SK-N-MC (cell line): ENCODE results near the gene CCKAR.

ENCODE experiments used
- DNase-seq: peaks from one replicate; pipeline ENCODE4 v3.0.0-alpha.2; 2011; ENCODE audit warnings: low read depth, low spot score
- H3K27ac ChIP-seq: fragments of 200-600 bp; sonication (generic); 2 replicates; pipeline ENCODE4 v1.5.1; 2016; ENCODE audit warnings: mixed run types
- H3K36me3 ChIP-seq: fragments of 200-600 bp; sonication (generic); 2 replicates; pipeline ENCODE4 v1.6.1; 2017; ENCODE audit warnings: antibody characterized with exemption, low read length, mixed read lengths; ENCODE audit not compliant: insufficient read depth
- H3K4me3 ChIP-seq: fragments of 200-600 bp; sonication (generic); 2 replicates; pipeline ENCODE4 v1.5.1; 2016
- H3K9ac ChIP-seq: fragments of 200-600 bp; sonication (generic); 2 replicates; pipeline ENCODE4 v1.8.0; 2017; ENCODE audit warnings: mixed run types, mixed read lengths; ENCODE audit not compliant: insufficient read length
- H3K9me3 ChIP-seq: fragments of 200-600 bp; sonication (generic); 2 replicates; pipeline ENCODE4 v1.6.1; 2017; ENCODE audit warnings: low read depth, mild to moderate bottlenecking, antibody characterized with exemption, low read length, moderate library complexity, mixed read lengths
- EZH2 ChIP-seq: fragments of 200-600 bp; sonication (generic); IDR thresholded peaks from one replicate; pipeline ENCODE4 v1.6.1; 2017; ENCODE audit warnings: antibody characterized with exemption
- FOXP2 ChIP-seq: optimal IDR thresholded peaks from 2 replicates; pipeline ENCODE3; 2011; ENCODE audit warnings: mild to moderate bottlenecking, moderate library complexity; ENCODE audit not compliant: insufficient read depth; ENCODE audit errors: extremely low read length, control extremely low read depth
- POLR2AphosphoS5 ChIP-seq: IDR thresholded peaks from 2 replicates; pipeline ENCODE4 v1.6.1; 2012; ENCODE audit warnings: mild to moderate bottlenecking, low read depth, low read length, borderline replicate concordance

Gene CCKAR

GRCh38 chr4:26496207-26496783, 6.0 kb upstream of the CCKAR start:
- TF ChIP-seq POLR2AphosphoS5: no peak
- no peak for TF ChIP-seq EZH2
- no peak for TF ChIP-seq FOXP2
- H3K9me3 ChIP-seq: no peaks in the 10 kb centered on the region
- no peak for DNase-seq
- H3K9ac ChIP-seq: no peak overlapping the region
- H3K4me3 ChIP-seq: no peak overlapping the region
- no peaks in the 10 kb centered on the region for H3K36me3 ChIP-seq
- no peak overlapping the region for H3K27ac ChIP-seq

GRCh38 chr4:26493461-26493860, 3.2 kb upstream of the CCKAR start:
- TF ChIP-seq FOXP2: no peak
- Histone ChIP-seq H3K9me3 (no peaks in the 10 kb centered on the region), H3K36me3 (no peaks in the 10 kb centered on the region), H3K4me3 (no peak overlapping the region), H3K9ac (no peak overlapping the region), H3K27ac (no peak overlapping the region)
- DNase-seq: no peak

- Histone ChIP-seq H3K4me3 (no peak overlapping the region), H3K27ac (no peak overlapping the region), H3K36me3 (no peaks in the 10 kb centered on the region), H3K9ac (no peak overlapping the region), H3K9me3 (no peaks in the 10 kb centered on the region)
- TF ChIP-seq EZH2 (no peak), FOXP2 (no peak), POLR2AphosphoS5 (no peak)
- no peak for DNase-seq
Measured at GRCh38 chr4:26491449-26492170, 1.3 kb upstream of the CCKAR start.

GRCh38 chr4:26490960-26491284, 638 bp upstream of the CCKAR start:
- no peak overlapping the region for H3K9ac ChIP-seq
- no peaks in the 10 kb centered on the region for H3K9me3 ChIP-seq
- no peak overlapping the region for H3K27ac ChIP-seq
- no peak for DNase-seq
- no peak overlapping the region for H3K4me3 ChIP-seq
- no peaks in the 10 kb centered on the region for H3K36me3 ChIP-seq
- TF ChIP-seq POLR2AphosphoS5 (no peak), EZH2 (no peak), FOXP2 (no peak)

- no peak for TF ChIP-seq FOXP2
- TF ChIP-seq EZH2: no peak
- no peak for TF ChIP-seq POLR2AphosphoS5
- no peak for DNase-seq
- H3K4me3 ChIP-seq: no peak overlapping the region
- H3K27ac ChIP-seq: no peak overlapping the region
- H3K9ac ChIP-seq: no peak overlapping the region
- no peaks in the 10 kb centered on the region for H3K36me3 ChIP-seq
- no peaks in the 10 kb centered on the region for H3K9me3 ChIP-seq
Measured at GRCh38 chr4:26489101-26489985, 941 bp downstream of the CCKAR start.

GRCh38 chr4:26485684-26486083, 4.6 kb downstream of the CCKAR start:
- Histone ChIP-seq H3K36me3 (no peaks in the 10 kb centered on the region), H3K9ac (no peak overlapping the region), H3K9me3 (no peaks in the 10 kb centered on the region), H3K27ac (no peak overlapping the region), H3K4me3 (no peak overlapping the region)
- no peak for DNase-seq
- TF ChIP-seq FOXP2 (no peak), POLR2AphosphoS5 (no peak), EZH2 (no peak)

GRCh38 chr4:26484516-26484915, 5.8 kb downstream of the CCKAR start:
- TF ChIP-seq POLR2AphosphoS5 (no peak), EZH2 (no peak), FOXP2 (no peak)
- DNase-seq: no peak
- Histone ChIP-seq H3K36me3 (no peaks in the 10 kb centered on the region), H3K27ac (no peak overlapping the region), H3K9ac (no peak overlapping the region), H3K4me3 (no peak overlapping the region), H3K9me3 (no peaks in the 10 kb centered on the region)

- Histone ChIP-seq H3K9me3 (no peaks in the 10 kb centered on the region), H3K4me3 (no peak overlapping the region), H3K27ac (no peak overlapping the region), H3K9ac (no peak overlapping the region), H3K36me3 (no peaks in the 10 kb centered on the region)
- DNase-seq: no peak
- TF ChIP-seq POLR2AphosphoS5: no peak
- no peak for TF ChIP-seq FOXP2
- no peak for TF ChIP-seq EZH2
Measured at GRCh38 chr4:26484032-26484515, 6.2 kb downstream of the CCKAR start.
